Stomach (tissue), 4 donors: ENCODE results near the gene PLEKHH1.

Experiments used
- CTCF ChIP-seq, 7 experiments: fragments of 450-650 bp in 4 of 7; fragments of 200-600 bp in 3 of 7; sonication (generic) in 3 of 7; IDR thresholded peaks; one replicate each; pipeline ENCODE4 v1.5.1; 2016 to 2019; ENCODE audit warnings: antibody characterized with exemption in 7 of 7, control low read depth in 2 of 7, mild to moderate bottlenecking in 1 of 7
- POLR2AphosphoS5 ChIP-seq, 3 donors: sonication (generic); formaldehyde crosslinking; IDR thresholded peaks; one replicate each; pipeline ENCODE4 v1.6.1; 2016; ENCODE audit warnings: antibody characterized with exemption in 3 of 3

GRCh38 chr14:67502867-67503266 lies 30.2 kb upstream of the PLEKHH1 start:
- no peak for TF ChIP-seq POLR2AphosphoS5 (IDR thresholded peaks at IDR 0.05)
- TF ChIP-seq CTCF (IDR thresholded peaks at IDR 0.05): no peak
